Loucy (cell line): Measurements from ENCODE around the gene EPAS1.

Experiments used
- CTCF ChIP-seq: fragments of 200-600 bp; sonication (generic); conservative IDR thresholded peaks from 2 replicates; pipeline ENCODE4 v1.5.1; 2014; ENCODE audit warnings: mild to moderate bottlenecking, antibody characterized with exemption, low read length
- EZH2phosphoT487 ChIP-seq: fragments of 200-600 bp; IDR thresholded peaks from 2 replicates; pipeline ENCODE4 v1.6.1; 2018; ENCODE audit warnings: antibody characterized with exemption, mild to moderate bottlenecking, moderate library complexity, borderline replicate concordance

- TF ChIP-seq CTCF (no peak), EZH2phosphoT487 (no peak)
These were observed 83.1 kb downstream of the EPAS1 start for GRCh38 chr2:46380038-46380940.
